ENCODE results near the gene SURF4.
"Not testable (repeated sequence)": the region's sequence is repeated elsewhere in the genome, so short reads cannot be mapped to it uniquely, and the experiment has no call there.

Gene SURF4

DNA sequence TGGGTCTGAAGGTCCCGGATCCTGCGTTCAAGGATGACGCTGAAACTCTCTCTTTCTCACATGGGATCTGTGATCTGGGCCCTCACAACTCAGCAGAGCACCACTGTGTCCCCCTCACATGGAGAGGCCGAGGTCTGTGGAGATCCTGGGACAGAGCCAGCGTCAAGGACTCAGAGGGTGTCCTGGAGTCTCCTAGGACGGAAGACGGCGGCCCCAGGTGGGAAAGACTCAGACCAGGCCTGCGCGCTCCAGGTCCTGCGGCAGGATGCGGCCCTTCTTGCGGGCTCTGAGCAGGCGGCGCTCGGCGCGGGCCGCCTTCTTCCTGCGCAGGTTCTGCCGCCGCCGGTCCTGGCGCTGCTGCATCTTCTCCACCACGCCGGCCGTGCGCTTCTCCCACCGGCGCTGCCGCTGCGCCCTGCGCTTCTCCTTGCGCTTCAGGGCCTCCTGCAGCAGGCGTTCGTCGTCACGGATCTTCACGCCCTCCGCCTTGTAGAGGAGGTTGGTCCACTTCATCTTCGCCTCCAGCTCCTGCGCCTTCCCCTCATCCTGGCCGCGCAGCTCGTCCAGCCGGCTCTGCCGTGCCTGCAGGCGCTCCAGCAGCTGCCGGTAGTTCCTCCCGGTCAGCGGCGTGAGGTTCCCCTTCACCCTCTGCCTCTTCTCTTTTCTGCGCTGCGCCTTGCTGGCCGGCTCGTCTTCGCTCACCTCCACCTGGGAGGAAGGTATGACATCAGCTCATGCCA, 44.0 kb downstream of the SURF4 start:
- DNase-seq, result no peak

DNA sequence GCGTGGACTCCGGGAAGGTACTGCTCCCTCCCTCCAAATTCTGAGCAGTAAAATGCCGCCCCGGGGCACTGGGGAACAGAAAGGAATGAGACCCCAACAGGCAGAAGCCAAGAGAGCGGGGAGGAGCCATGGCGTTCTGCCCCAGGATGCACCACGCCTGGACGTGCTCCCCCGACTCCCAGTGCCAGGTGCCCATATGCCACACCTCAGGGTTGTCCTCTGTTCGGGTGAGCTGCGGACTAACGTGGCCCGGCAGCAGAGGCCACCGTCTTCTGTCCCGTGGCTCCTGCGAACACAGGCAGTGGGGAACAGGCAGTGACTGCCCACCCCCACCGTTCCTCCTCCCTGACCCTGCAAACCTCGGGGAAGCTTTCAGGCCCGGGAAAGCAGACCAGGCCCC, 44.6 kb downstream of the SURF4 start:
- DNase-seq, result no peak

GRCh38 chr9:133329306-133330156, 46.3 kb downstream of the SURF4 start:
- DNase-seq, result peak; percentile 43

GRCh38 chr9:133327834-133328484, 47.9 kb downstream of the SURF4 start:
- no peak for DNase-seq

DNA sequence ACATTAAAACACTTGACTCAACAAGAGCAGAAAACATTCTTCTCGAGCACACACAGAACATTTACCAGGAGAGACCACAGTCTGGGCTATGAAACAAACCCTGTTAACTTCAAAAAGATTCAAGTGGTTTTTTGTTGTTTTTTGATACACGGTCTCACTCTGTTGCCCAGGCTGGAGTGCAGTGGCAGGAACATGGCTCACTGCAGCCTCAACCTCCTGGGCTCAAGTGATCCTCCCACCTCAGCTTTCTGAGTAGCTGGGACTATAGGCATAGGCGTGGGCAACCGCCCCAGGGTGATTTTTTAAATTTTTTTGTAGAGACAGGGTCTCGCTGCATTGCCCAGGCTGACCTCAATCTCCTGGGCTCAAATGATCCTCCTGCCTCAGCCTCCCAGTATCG, 48.8 kb downstream of the SURF4 start:
- DNase-seq, result not testable (repeated sequence)

GRCh38 chr9:133323991-133324703, 51.7 kb downstream of the SURF4 start:
- no peak for DNase-seq

DNA sequence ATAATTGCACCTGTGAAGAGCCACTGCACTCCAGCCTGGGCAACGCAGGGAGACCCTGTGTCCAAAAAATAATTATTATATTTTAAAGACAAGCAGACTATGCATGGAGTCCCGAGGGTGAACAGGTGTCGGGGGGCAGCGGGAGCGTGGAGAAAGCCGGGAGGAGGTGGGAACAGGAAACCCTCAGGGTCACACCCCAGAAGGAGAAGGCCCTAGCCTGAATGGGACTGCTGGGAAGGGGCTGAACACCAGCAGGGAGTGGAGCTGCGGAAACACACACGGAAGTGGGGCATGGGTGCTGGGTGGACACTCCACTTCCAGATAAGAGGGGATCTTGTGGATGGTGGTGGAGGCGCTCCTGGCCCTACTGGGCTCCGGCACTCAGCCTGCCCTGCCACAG, 52.6 kb downstream of the SURF4 start:
- DNase-seq, result no peak

- no peak for DNase-seq
These were observed 53.2 kb downstream of the SURF4 start for GRCh38 chr9:133322701-133323100.

- DNase-seq, result no peak
These were observed 54.4 kb downstream of the SURF4 start for GRCh38 chr9:133321411-133321935.

DNA sequence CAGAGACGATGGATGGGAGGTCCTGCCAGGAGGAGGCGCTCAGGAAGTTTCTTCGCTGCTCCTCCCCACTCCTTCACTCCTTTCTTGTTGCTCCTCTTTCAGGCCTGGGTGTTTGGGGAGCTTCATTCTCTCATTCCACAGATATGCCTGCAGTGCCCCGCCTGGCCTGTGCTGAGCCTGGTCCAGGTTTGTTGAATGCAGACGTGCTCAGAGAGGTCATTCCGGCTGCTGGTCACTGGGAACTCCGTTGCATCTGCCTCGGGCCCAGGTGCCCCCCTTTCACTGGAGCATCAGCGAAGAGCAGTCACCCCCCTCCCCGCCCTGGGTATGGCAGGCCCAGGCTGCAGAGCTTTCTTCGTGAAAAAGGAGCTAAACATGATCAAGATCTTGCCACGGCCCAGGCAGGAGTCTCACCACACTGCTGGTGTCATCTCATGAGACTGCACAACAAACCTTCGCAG, 55.4 kb downstream of the SURF4 start:
- DNase-seq, result no peak

GRCh38 chr9:133317551-133317950, 58.3 kb downstream of the SURF4 start:
- not testable (repeated sequence) for DNase-seq

GRCh38 chr9:133315997-133316396, 59.9 kb downstream of the SURF4 start:
- no peak for DNase-seq
